Ascending aorta (tissue), 2 donors: ENCODE measurements around the gene DNAAF1. TPM values are rescaled to one million over a fixed set of nuclear protein-coding genes. Genes with fewer than 3 reads are reported as not detected.

Experiments
- DNase-seq, 2 donors: peaks; one replicate each; pipeline ENCODE4 v3.0.0-alpha.2; 2019; ENCODE audit warnings: low spot score in 2 of 2
- H3K27ac ChIP-seq, 2 donors: fragments of 200-600 bp; sonication (generic); one replicate each; pipeline ENCODE4 v1.5.1; 2016 to 2017; ENCODE audit warnings: mild to moderate bottlenecking in 1 of 2
- H3K27me3 ChIP-seq: fragments of 200-600 bp; sonication (generic); one replicate; pipeline ENCODE4 v1.5.1; 2017
- H3K36me3 ChIP-seq, 2 donors: fragments of 200-600 bp; sonication (generic); one replicate each; pipeline ENCODE4 v1.5.1; 2016
- H3K4me1 ChIP-seq, 2 donors: fragments of 200-600 bp; sonication (generic); one replicate each; pipeline ENCODE4 v1.5.1; 2016 to 2017; ENCODE audit warnings: mild to moderate bottlenecking in 1 of 2
- H3K4me3 ChIP-seq, 2 donors: fragments of 200-600 bp; sonication (generic); one replicate each; pipeline ENCODE4 v1.5.1; 2016 to 2017; ENCODE audit warnings: mild to moderate bottlenecking in 1 of 2
- H3K9me3 ChIP-seq, 2 donors: fragments of 200-600 bp; sonication (generic); one replicate each; pipeline ENCODE4 v1.5.1; 2016
- intact Hi-C: fragments of 100-400 bp; cut with DNase I; formaldehyde crosslinking; loops from one replicate; pipeline ENCODE4 v1.15.1; 2023
- total RNA-seq: library from RNA; depleted of rRNA; stranded (reverse); fragments of >200 nt; gene quantifications from one replicate; pipeline ENCODE4 v1.1.0, GENCODE V29; 2016
- TF ChIP-seq, protein P1 (sequence below), 3 experiments: fragments of 200-600 bp in 2 of 3; fragments of 450-650 bp in 1 of 3; sonication (generic) in 2 of 3; IDR thresholded peaks; one replicate each; pipeline ENCODE4 v1.5.1; 2016 to 2019; ENCODE audit warnings: antibody characterized with exemption in 3 of 3, mild to moderate bottlenecking in 1 of 3, moderate library complexity in 1 of 3

Gene DNAAF1
- total RNA-seq, 1 donor from 2014 or later: not detected

DNA sequence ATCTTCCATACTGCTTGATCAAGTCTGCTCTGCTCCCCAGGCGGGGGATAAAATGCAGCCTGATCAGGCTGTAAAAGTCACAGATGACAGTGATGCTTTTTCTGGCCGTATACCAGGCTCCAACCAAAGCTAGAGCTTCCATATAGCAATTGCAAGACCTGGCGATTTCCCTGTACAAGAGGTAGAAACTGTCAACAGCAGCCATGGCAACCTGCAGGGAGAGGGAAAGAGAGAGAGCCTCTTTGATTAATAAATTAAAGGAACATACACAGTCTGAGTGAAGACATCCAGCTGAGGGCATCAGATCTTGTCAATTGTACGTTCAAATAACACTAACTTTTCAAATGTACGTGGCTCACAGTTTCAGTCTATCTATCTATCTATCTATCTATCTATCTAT, 14.0 kb upstream of the DNAAF1 start:
- Histone ChIP-seq H3K36me3 (peaks cover 0 to 29% of the 10 kb centered on the region in 2 donors), H3K4me1 (no peaks in the 10 kb centered on the region), H3K27me3 (no peaks in the 10 kb centered on the region), H3K4me3 (no peak overlapping the region), H3K9me3 (no peaks in the 10 kb centered on the region), H3K27ac (no peak overlapping the region)
- intact Hi-C loops: no loop called here
- DNase-seq: no peak
- TF ChIP-seq, protein P1, sequence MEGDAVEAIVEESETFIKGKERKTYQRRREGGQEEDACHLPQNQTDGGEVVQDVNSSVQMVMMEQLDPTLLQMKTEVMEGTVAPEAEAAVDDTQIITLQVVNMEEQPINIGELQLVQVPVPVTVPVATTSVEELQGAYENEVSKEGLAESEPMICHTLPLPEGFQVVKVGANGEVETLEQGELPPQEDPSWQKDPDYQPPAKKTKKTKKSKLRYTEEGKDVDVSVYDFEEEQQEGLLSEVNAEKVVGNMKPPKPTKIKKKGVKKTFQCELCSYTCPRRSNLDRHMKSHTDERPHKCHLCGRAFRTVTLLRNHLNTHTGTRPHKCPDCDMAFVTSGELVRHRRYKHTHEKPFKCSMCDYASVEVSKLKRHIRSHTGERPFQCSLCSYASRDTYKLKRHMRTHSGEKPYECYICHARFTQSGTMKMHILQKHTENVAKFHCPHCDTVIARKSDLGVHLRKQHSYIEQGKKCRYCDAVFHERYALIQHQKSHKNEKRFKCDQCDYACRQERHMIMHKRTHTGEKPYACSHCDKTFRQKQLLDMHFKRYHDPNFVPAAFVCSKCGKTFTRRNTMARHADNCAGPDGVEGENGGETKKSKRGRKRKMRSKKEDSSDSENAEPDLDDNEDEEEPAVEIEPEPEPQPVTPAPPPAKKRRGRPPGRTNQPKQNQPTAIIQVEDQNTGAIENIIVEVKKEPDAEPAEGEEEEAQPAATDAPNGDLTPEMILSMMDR (IDR thresholded peaks at IDR 0.05): no peak

DNA sequence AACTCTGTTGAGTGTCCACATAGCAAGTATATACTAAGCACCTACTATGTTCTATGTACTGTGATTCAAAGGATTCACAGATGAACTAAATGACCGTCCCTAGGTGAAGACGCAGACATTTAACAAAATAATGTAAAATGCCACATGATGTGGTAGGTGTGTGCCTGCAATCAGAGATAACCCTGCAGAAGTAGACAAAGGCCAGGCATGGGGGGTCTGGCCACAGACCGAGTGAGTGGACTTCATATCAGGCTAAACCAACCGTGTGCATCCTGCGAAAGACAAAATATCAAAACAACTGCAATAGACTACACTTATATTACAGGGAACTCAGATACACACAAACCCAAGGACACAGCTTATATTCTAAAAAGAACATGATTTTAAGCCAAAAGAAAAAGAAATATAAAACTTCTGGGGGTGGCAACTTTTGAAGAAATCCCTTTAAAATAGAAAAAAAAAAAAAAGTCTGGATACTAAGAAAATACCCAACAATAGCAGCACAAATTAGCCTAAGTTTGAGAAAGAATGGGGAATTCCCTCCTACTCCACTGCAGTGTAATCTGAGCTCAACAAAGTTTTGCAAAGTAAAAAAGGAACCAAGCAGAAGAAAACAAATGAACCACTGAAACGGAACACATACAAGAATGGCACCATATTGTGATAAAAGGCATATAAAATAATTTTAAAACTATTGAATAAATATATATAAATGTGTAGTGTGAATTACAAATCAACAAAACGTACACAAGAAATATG, 12.4 kb upstream of the DNAAF1 start:
- no peak overlapping the region for H3K27ac ChIP-seq
- TF ChIP-seq, protein P1 (IDR thresholded peaks at IDR 0.05): no peak
- no peaks in the 10 kb centered on the region for H3K9me3 ChIP-seq
- no peak overlapping the region for H3K4me3 ChIP-seq
- no peaks in the 10 kb centered on the region for H3K4me1 ChIP-seq
- intact Hi-C loops: no loop called here
- H3K27me3 ChIP-seq: no peaks in the 10 kb centered on the region
- DNase-seq: no peak
- H3K36me3 ChIP-seq: peaks cover 0 to 29% of the 10 kb centered on the region in 2 donors

DNA sequence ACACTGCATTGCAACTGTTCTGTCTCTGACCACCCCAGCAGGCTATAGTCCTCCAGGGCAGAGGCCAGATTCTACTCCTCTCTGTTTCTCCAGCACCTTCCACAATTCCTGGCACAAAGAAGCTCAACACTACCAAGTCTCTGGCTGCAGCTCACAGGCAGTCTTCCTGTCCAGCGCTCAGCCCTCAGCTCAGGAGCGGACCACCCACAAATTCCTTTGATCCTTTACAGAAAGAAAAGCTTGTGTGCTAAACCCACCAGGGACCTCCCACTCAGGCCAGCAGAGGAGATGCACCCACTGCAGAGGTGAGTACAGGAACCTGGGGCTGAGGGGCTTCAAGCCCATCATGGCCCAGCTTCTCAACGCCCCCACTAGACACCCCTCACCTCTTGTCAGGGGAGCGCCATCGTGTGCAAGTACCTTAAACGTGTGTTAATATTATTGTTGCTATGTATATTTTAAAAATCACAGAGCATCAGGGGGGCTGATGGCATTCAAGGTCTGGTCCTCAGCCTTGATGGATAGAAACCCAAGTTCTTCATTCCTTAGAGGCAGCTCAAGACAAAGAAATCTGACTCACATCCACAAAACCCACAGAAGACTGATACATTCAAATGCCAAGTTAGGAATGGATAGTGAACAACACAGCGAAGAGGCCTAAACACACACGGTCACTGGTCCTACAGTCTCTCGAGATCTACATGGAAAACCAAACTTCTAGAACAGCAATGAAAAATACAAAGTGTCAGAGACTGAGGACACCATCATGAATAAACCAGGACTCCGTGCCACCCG, 8.6 kb upstream of the DNAAF1 start:
- Histone ChIP-seq H3K9me3 (no peaks in the 10 kb centered on the region), H3K27ac (no peak overlapping the region), H3K4me1 (no peaks in the 10 kb centered on the region), H3K36me3 (no peaks in the 10 kb centered on the region), H3K27me3 (no peaks in the 10 kb centered on the region), H3K4me3 (no peak overlapping the region)
- TF ChIP-seq, protein P1 (IDR thresholded peaks at IDR 0.05): no peak
- intact Hi-C loops: no loop called here
- DNase-seq: no peak

DNA sequence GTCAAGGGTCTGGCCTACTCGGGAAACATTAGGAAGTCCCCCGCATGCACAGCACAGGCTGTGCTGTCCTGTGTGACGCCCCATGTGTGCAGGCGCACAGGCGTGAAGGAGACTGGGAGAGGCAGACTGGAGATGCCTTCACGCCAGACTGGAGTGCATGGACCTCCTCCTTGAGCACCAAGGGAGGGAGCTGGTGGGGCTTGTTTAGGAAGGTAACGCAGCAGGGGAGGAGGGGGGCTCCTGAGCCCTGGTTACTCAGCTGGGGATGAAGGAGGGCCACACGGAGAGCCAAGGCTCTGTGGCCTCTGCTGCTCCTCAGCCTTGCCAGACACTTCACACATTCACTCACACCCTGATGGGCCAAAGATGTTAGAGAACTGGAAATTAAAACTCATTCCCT, 7.8 kb upstream of the DNAAF1 start:
- Histone ChIP-seq H3K36me3 (no peaks in the 10 kb centered on the region), H3K27ac (no peak overlapping the region), H3K4me3 (no peak overlapping the region), H3K27me3 (no peaks in the 10 kb centered on the region), H3K9me3 (no peaks in the 10 kb centered on the region), H3K4me1 (no peaks in the 10 kb centered on the region)
- DNase-seq: no peak
- intact Hi-C loops: no loop called here
- TF ChIP-seq, protein P1 (IDR thresholded peaks at IDR 0.05): no peak

DNA sequence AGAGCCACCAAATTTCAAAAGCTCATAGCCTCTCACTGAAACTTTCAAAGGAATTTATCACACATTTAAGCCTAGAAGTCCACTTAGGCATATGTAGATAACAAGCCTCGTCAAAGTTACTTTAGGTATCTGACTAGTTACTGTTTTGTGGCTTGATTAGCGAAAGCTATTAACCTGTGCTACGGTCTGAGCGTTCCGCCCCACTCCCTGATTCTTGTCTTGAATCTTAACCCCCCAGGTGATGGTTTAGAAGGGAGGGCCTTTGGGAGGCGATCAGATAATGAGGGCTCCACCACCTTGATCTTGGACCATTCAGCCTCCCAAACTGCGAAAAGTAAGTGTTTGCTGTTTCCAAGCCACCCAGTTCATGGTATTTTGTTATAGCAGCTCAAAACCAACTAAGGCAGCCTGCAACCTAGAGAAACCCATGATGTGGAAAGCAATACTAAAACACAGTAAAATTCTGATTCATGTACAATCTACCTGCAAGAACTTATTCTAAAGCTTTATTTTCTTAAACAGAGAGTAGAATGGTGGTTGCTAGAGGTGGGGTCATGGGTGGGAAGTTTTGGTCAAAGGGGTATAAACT, 7.2 kb upstream of the DNAAF1 start:
- TF ChIP-seq, protein P1 (IDR thresholded peaks at IDR 0.05): no peak
- H3K9me3 ChIP-seq: no peaks in the 10 kb centered on the region
- H3K27ac ChIP-seq: no peak overlapping the region
- DNase-seq: no peak
- H3K36me3 ChIP-seq: no peaks in the 10 kb centered on the region
- intact Hi-C loops: no loop called here
- no peak overlapping the region for H3K4me3 ChIP-seq
- H3K27me3 ChIP-seq: no peaks in the 10 kb centered on the region
- no peaks in the 10 kb centered on the region for H3K4me1 ChIP-seq
